HG03378 (cell line): ENCODE results near the gene CKAP4.

Experiments
- ATAC-seq: cut with Tn5 transposase; IDR thresholded peaks from one replicate; pipeline ENCODE4 v1.9.1; 2021; ENCODE audit warnings: mild to moderate bottlenecking, moderate library complexity; ENCODE audit not compliant: unreplicated experiment

CKAP4 gene

DNA sequence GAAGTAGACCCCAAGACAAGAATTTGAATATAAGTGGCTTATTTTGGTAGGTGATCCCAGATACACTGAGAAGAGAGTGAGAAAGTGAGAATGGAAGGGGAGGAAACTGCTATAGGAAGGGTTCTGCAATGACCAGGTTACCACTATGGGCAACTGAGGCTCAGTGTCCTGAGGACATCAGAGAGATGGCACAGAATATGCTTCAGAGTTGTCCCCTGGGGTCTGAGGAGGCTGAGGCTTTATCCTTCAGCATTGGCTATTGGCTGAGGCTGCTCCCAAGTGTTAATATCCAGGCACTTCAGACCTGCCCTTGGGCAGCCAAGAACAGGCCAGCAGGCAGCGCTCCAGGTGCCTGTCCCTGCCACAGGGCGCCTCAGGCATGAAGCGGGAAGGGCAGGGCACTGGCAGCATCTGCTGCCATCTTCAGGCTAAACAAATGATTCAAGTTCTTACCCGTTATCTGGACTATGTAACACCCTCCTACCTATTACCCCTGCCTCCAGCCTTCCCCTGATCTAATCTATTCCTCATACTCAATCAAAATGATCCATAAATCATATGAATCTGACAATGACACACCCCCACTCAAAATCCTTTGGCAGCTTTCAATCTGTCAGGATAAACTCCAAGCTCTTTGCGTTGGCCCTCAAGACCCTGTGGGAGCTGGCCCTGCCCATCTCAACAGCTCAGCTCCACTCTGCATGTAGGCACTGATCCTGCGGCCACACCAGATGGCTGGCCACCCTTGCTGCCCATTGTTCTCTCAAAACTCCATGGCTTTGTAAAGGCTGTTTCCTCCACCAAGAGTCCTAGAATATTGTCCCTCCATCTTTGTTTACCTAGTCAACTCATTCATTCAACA, 42.4 kb downstream of the CKAP4 start:
- ATAC-seq = no peak

DNA sequence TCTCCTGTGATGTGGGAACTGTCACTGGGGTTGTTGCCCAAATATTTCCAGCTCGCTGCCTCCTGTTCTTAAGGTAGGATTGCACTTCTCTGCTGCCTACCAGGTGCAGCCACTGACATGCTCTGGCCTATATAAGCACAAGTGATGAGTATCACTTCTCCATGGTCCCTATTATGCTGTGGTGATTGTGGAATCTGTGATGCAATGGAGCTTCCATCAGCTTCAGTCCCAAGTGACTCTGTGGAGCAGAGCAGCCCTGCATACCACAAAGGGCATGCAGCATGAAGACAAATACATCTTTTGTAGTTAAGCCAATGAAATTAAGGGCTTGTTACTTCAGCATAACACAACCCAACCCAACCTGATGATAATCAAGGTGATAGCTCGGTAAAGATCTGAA, 43.5 kb downstream of the CKAP4 start:
- ATAC-seq = no peak

DNA sequence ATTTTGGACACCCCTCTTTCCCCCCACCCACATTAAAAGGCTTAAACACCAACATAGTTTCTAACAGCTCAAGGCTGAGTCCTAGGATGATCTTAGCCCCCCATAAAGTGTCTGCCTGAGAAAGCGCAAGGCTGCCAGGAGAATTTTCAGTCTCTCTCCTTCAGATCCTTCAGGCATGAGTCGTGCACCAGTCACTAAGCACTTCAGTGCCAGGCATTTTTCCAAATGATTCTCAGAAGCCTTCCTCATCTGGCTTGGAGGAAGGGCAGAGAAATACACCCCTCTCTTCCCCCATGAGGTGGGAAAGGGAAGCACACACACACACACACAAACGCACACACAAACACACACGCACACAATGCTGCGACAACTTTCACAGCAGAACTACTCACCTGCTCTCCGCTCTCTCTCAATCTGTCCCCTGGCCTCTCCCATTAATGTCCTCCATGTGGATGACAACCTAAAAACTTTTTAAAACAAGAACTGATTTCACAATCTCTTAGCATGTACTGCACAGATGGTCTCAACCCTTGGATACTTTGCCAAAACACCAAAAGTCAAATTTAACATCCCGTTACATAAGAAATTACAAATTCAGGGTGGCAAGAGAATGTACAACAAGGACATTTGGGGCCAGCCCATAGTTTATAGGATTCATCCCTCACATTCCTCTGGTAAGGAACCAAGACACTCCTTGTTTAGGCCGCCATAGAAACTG, 49.8 kb downstream of the CKAP4 start:
- ATAC-seq = no peak

DNA sequence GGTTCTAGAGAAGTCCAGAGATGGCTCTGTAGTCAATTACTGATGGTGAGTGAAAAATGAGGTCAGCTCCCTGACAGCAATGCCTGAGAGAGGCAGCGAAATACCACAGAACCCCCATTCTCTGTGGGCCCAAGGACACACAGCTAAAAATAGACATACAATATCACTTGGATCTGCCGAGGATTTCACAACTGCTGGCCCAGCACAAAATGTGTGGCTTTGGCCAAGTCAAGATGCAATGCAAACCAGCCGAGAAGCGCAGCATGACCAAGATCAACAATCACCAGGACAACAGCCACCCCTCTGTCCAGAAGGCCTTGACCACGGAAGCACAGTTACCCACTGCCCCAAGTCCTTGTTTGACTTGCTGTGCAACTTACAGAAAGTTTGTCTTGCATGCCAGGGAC, 52.2 kb downstream of the CKAP4 start:
- ATAC-seq = no peak

DNA sequence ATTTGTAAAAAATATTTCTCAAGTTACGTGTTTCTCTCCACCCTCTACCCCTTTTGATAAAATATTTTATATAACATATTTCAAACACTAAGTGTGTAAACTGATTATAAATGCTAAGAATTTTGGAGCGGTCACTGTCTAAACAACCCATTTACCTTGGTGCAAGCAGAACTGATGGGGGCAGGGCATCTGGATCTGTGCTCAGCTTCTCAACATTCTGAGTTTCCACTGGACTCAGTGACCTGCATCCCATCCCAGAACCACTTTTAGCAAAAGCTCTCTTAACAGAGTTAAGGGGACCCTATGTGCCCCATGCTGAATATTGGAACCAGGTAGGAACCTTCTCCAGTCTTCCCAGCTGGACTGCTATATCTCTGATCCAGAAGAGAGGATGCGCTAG, 53.5 kb downstream of the CKAP4 start:
- ATAC-seq = no peak

DNA sequence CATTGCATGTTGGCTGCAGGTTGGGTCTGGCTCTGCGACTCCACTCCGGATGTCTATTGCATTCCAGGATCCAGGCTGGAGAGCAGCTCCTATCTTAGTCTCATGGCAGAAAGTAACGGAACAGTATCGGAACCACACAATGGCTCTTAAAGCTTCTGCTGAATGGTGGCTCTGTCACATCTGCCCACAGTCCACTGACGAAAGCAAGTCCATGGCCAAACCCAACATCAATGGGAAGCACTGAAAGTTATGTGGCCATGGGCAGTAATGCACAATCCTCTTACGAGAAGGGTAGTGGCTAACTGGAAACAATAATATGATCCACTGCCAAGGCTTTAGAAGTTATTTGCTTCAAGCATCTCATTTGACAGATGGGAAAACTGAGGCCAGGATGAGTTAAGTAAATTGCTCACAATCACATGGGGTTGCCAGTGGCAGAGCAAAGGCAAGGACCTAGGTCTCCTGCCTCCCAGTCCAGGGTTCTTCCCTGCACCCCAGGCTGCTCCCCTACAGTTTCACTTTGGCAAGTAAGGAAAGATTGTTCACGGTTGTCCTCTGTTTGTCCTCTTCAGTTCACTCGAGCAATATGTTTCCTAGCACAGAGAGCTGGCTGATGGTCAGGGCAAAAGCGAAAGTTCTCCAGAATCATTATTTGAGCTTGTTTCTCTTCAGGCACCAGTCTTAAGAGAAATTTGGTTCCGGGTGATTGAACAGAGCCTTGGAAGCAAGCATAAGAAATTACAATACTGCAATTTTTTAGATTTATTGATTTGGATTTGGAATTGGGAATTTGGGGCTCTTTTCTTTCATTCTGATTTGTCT, 54.2 kb downstream of the CKAP4 start:
- ATAC-seq = no peak

DNA sequence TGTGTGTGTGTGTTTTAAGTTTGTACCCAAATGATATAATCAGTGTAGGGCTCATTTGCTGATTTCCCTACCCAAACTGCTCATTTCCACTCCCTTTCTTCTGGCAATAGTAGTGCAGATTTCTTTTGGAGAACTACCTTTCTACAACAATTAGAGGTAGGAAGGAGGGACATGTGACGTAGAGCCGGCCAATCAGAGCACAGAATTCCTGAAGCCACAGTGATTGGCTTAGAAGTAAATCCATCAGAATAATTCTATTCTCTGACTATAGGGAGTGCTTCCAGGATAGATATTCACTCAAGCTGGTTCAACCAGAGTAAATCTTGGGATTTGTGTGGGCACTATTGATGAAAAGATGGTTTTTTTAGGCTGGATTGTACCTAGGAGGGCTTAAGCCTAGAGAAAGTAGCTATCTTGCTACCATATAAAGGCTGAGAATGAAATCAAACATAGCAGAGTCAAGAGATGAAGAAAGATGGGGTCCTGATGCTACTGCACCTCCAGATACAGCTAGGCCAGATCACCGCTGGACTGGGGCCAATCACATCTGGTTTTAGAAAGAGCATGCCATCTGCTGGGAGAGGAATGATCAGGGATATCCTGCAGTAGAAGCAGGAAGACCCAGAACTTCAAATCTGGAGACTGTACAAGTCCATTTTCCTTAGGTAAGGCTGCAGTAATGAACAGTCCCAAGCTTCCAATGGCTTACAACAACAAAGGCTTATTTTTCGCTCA, 55.0 kb downstream of the CKAP4 start:
- no peak for ATAC-seq

DNA sequence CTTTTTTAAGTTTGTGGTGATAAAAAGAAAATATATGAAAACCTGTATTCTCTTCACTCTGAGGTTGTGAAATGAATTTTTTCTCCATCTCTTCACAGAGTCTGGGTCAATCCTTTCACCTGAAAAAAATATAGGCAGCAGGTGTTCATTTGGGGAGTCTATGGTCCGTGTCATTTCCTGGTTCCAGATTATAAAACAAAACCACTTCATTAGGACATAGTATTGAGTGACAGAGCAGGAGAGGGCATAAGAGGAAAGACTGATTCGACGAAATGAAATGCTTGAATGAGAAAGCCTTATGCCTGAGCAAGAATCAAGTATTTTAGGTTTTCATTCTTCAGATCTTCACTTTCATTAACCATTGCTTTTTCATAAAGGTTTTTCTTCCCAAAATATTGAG, 57.2 kb downstream of the CKAP4 start:
- ATAC-seq = no peak

DNA sequence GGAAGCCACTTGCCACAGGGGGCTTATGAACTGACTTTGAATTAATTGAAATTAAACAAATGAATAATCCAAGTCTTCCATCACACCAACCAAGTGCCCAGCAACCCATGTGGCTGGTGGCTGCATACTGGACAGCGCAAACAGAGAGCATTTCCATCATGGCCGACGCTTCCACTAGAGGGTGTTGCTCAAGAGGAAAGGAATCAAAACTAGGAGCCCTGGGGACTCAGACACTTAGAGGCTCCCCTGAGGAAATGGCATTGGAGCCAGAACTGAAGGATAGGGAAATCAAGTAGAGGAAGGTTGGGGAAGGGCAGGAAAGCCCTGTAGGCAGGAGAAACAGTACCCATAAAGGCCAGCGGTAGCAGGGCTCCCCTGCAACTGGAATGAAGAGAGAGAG, 58.5 kb downstream of the CKAP4 start:
- ATAC-seq = no peak

DNA sequence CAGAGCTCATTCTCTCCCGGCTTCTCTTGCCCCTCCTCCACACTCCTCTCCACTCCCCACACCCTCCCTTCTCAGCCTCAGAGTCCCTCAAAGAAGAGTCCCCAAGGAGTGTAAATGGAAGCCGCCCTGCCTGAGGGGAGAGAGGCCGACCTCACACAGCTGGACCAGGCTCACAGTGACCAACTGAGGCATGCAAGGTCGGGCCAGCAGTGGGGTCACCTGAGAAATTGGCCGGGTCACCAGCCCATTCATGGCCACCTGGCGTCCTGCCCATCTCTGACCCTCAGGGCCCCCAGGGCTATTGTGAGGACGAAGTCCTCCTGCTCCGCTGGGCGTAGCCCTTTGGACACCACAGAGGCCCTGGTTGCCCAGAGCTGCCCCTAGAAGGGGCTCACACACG, 59.6 kb downstream of the CKAP4 start:
- no peak for ATAC-seq
